GM12878 (cell line): ENCODE measurements around the gene MUC20. TPM values are rescaled to one million over a fixed set of nuclear protein-coding genes. Genes with fewer than 3 reads are reported as not detected.

Experiments used
- ATAC-seq: fragments of 200-7000 bp; cut with Tn5 transposase; 3 replicates; pipeline ENCODE4 v1.9.1; 2020; ENCODE audit warnings: mild to moderate bottlenecking, moderate library complexity
- BruUV-seq: library from RNA; stranded (reverse); fragments of 400-500 nt; replicated peaks from 2 replicates; lab custom pipeline; 2021; lab: Mats Ljungman, UMichigan
- CTCF ChIA-PET: fragments of 300-600 bp; sonication (Branson Sonifier 250); formaldehyde crosslinking; extraction: SDS; loops from one replicate; lab custom pipeline; 2021; ENCODE audit warnings: inconsistent platforms; lab: Yijun Ruan, JAX
- POLR2A ChIA-PET: fragments of 350-600 bp; formaldehyde crosslinking; extraction: SDS; loops from one replicate; lab custom pipeline; 2021; ENCODE audit warnings: inconsistent platforms; lab: Charles Lee
- RAD21 ChIA-PET: fragments of 300-600 bp; sonication (Branson Sonifier 250); formaldehyde crosslinking; loops from one replicate; lab custom pipeline; 2023; ENCODE audit warnings: antibody characterized with exemption; ENCODE audit not compliant: unreplicated experiment; lab: Charles Lee
- SMC1A ChIA-PET: fragments of 300-600 bp; sonication (Branson Sonifier 250); formaldehyde crosslinking; loops from one replicate; lab custom pipeline; 2023; ENCODE audit not compliant: unreplicated experiment, uncharacterized antibody; lab: Charles Lee
- DNase-seq: peaks from one replicate; pipeline ENCODE4 v3.0.0-alpha.2; 2011; ENCODE audit warnings: low read depth, low spot score
- FAIRE-seq: peaks from 3 replicates; lab custom pipeline; 2011; peaks lifted over from hg19 to GRCh38; lab: Jason Lieb, UNC
- H2AFZ ChIP-seq: 2 replicates; pipeline ENCODE4 v1.6.0; 2011; ENCODE audit warnings: low read depth, low read length, control low read depth; ENCODE audit not compliant: control insufficient read depth
- H3K27ac ChIP-seq: 2 replicates; pipeline ENCODE4 v1.5.1; 2011; ENCODE audit warnings: control low read depth; ENCODE audit not compliant: control insufficient read depth, insufficient read depth
- H3K27me3 ChIP-seq, 2 experiments: replicated peaks in 1 of 2; 2 replicates each; pipeline versions ENCODE4 v1.6.0 to v1.6.1; 2011; ENCODE audit warnings: low read length in 1 of 2; ENCODE audit not compliant: control insufficient read depth in 2 of 2, insufficient read depth in 2 of 2
- H3K36me3 ChIP-seq, 2 experiments: 2 replicates each; pipeline ENCODE4 v1.5.1; 2011; ENCODE audit warnings: low read length in 1 of 2; ENCODE audit not compliant: control insufficient read depth in 2 of 2, insufficient read depth in 2 of 2
- H3K4me1 ChIP-seq: 2 replicates; pipeline ENCODE4 v1.6.1; 2011; ENCODE audit warnings: mild to moderate bottlenecking, low read length, moderate library complexity, mixed read lengths; ENCODE audit not compliant: control insufficient read depth, insufficient read depth
- H3K4me2 ChIP-seq: 2 replicates; pipeline ENCODE4 v1.6.0; 2011; ENCODE audit warnings: control low read depth; ENCODE audit not compliant: control insufficient read depth, insufficient read depth
- H3K4me3 ChIP-seq: fragments of 200-600 bp; sonication (generic); 2 replicates; pipeline ENCODE4 v1.5.1; 2016
- H3K79me2 ChIP-seq: 2 replicates; pipeline ENCODE4 v1.6.0; 2011; ENCODE audit warnings: low read length; ENCODE audit not compliant: control insufficient read depth, insufficient read depth
- H3K9ac ChIP-seq: 2 replicates; pipeline ENCODE4 v1.8.0; 2011; ENCODE audit warnings: low read length, control low read depth, mixed read lengths; ENCODE audit not compliant: control insufficient read depth, insufficient read depth
- H3K9me3 ChIP-seq: replicated peaks from 3 replicates; pipeline ENCODE4 v1.5.1; 2011; ENCODE audit warnings: mild to moderate bottlenecking, low read length; ENCODE audit not compliant: control insufficient read depth, insufficient read depth
- H4K20me1 ChIP-seq: 2 replicates; pipeline ENCODE4 v1.6.0; 2011; ENCODE audit not compliant: control insufficient read depth, insufficient read depth
- ATF3 ChIP-seq: IDR thresholded peaks from 2 replicates; pipeline ENCODE4 v1.6.1; 2011; ENCODE audit warnings: low read depth, mild to moderate bottlenecking, low read length, moderate library complexity, borderline replicate concordance; ENCODE audit errors: extremely low read depth
- BCL11A ChIP-seq: IDR thresholded peaks from 2 replicates; pipeline ENCODE4 v1.6.1; 2011; ENCODE audit warnings: low read depth, low read length
- CUX1 ChIP-seq: IDR thresholded peaks from 2 replicates; pipeline ENCODE4 v1.6.1; 2012; ENCODE audit warnings: improper control_type of control experiment, low read depth, low read length; ENCODE audit not compliant: insufficient replicate concordance
- KLF5 ChIP-seq: fragments of 450-650 bp; IDR thresholded peaks from 2 replicates; pipeline ENCODE4 v1.6.1; 2014; ENCODE audit warnings: mild to moderate bottlenecking; ENCODE audit not compliant: partially characterized antibody
- MAX ChIP-seq: IDR thresholded peaks from 2 replicates; pipeline ENCODE4 v1.6.1; 2012; ENCODE audit warnings: low read depth, low read length, improper control_type of control experiment
- MTA3 ChIP-seq: IDR thresholded peaks from 2 replicates; pipeline ENCODE4 v1.6.1; 2012; ENCODE audit warnings: low read length, inconsistent platforms, borderline replicate concordance
- MYB ChIP-seq: fragments of 150-350 bp; IDR thresholded peaks from 2 replicates; pipeline ENCODE4 v1.6.1; 2014; ENCODE audit warnings: mild to moderate bottlenecking, low read depth, low read length, borderline replicate concordance
- NR2C1 ChIP-seq: fragments of 450-650 bp; IDR thresholded peaks from 2 replicates; pipeline ENCODE4 v1.6.1; 2017; ENCODE audit warnings: antibody characterized with exemption, mild to moderate bottlenecking, moderate library complexity
- PAX5 ChIP-seq: IDR thresholded peaks from 2 replicates; pipeline ENCODE4 v1.6.1; 2011; ENCODE audit warnings: low read depth, low read length, borderline replicate concordance
- TCF12 ChIP-seq: IDR thresholded peaks from 2 replicates; pipeline ENCODE4 v1.6.1; 2011; ENCODE audit warnings: low read depth, mild to moderate bottlenecking, low read length
- ZNF207 ChIP-seq: fragments of 450-650 bp; IDR thresholded peaks from 2 replicates; pipeline ENCODE4 v1.6.1; 2014; ENCODE audit warnings: antibody characterized with exemption, mild to moderate bottlenecking, borderline replicate concordance
- WGBS: methylation state at CpG from one replicate; pipeline ENCODE4 v1.1.6; 2016; ENCODE audit warnings: low lambda C conversion rate; ENCODE audit not compliant: insufficient replicate concordance, insufficient coverage; ENCODE audit errors: missing lambda C conversion rate; 5-methylcytosine and 5-hydroxymethylcytosine counted together
- in situ Hi-C: fragments of 300-500 bp; cut with MboI; formaldehyde crosslinking; loops from 9 replicates; pipeline ENCODE4 v1.14.3; 2018; ENCODE audit warnings: mixed read lengths
- intact Hi-C: fragments of 100-400 bp; cut with micrococcal nuclease; formaldehyde crosslinking; loops from one replicate; pipeline ENCODE4 v1.14.2; 2022; ENCODE audit not compliant: unreplicated experiment
- polyA plus RNA-seq, 11 experiments: library from polyadenylated mRNA; depleted of rRNA in 4 of 11; unstranded in 6 of 11; stranded (reverse) in 5 of 11; fragments of >200 nt; fragmentation: Nextera tagmentation in 4 of 11; fragmentation: Illumina TruSeq in 1 of 11; extraction: Ambion mirVana in 4 of 11; extraction: Trizol in 1 of 11; gene quantifications; 1 replicate in 1 of 11; 2 replicates in 10 of 11; pipeline versions ENCODE4 v1.2.1 to v1.2.3, GENCODE V29; 2011 to 2016; ENCODE audit warnings: inconsistent platforms in 2 of 11, missing spikeins in 2 of 11, low read depth in 1 of 11
- total RNA-seq, 4 experiments: library from RNA; depleted of rRNA in 3 of 4; stranded (reverse); fragments of >200 nt in 3 of 4; fragmentation: Illumina TruSeq in 1 of 4; extraction: Trizol in 1 of 4; gene quantifications; 2 replicates each; pipeline versions ENCODE4 v1.2.1 to v1.2.3, GENCODE V29; 2013 to 2021
- TF ChIP-seq, protein P1 (sequence below): IDR thresholded peaks from 2 replicates; pipeline ENCODE4 v1.6.1; 2012; ENCODE audit warnings: mild to moderate bottlenecking, low read depth, low read length

The MUC20 gene
- total and polyA plus RNA-seq, 10 of the 15 experiments (the other 5 are each of a cell fraction or from before 2014, with no cell fraction given) = 0.04 to 0.46 (median 0.17) TPM; not detected in 3

- 35% methylated on average over 18 of the region's 19 CpGs for WGBS
- Histone ChIP-seq H3K4me2 (no peak overlapping the region), H3K27me3 (no peaks in the 10 kb centered on the region; a peak in 3 of 4 replicates), H3K4me1 (no peaks in the 10 kb centered on the region), H3K27ac (no peak overlapping the region), H2AFZ (no peak overlapping the region), H3K9me3 (no peaks in the 10 kb centered on the region), H3K9ac (no peak overlapping the region)
- ChIA-PET SMC1A (no interaction called here), POLR2A (interaction anchor here (0.5 to 0.6 kb wide), 2 partner anchors 581 to 991 kb away, joined by 4 to 6 read pairs; no protein-coding TSS in a partner anchor)
- in situ Hi-C loops = loop anchor here (5.0 to 10.0 kb wide), 2 partner anchors 56 to 78 kb away; partner anchors contain the start of gene MUC4
- ATAC-seq (no peak), DNase-seq (no peak)
- BruUV-seq = no TSS peak
- no peak for TF ChIP-seq BCL11A
- no peak for TF ChIP-seq NR2C1
- TF ChIP-seq MTA3 = no peak
- TF ChIP-seq CUX1 = no peak
- TF ChIP-seq KLF5 = no peak
- TF ChIP-seq, protein P1, sequence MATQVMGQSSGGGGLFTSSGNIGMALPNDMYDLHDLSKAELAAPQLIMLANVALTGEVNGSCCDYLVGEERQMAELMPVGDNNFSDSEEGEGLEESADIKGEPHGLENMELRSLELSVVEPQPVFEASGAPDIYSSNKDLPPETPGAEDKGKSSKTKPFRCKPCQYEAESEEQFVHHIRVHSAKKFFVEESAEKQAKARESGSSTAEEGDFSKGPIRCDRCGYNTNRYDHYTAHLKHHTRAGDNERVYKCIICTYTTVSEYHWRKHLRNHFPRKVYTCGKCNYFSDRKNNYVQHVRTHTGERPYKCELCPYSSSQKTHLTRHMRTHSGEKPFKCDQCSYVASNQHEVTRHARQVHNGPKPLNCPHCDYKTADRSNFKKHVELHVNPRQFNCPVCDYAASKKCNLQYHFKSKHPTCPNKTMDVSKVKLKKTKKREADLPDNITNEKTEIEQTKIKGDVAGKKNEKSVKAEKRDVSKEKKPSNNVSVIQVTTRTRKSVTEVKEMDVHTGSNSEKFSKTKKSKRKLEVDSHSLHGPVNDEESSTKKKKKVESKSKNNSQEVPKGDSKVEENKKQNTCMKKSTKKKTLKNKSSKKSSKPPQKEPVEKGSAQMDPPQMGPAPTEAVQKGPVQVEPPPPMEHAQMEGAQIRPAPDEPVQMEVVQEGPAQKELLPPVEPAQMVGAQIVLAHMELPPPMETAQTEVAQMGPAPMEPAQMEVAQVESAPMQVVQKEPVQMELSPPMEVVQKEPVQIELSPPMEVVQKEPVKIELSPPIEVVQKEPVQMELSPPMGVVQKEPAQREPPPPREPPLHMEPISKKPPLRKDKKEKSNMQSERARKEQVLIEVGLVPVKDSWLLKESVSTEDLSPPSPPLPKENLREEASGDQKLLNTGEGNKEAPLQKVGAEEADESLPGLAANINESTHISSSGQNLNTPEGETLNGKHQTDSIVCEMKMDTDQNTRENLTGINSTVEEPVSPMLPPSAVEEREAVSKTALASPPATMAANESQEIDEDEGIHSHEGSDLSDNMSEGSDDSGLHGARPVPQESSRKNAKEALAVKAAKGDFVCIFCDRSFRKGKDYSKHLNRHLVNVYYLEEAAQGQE = no peak
- no peak for TF ChIP-seq PAX5
- no peak for TF ChIP-seq ZNF207
- no peak for TF ChIP-seq MYB
- no peak for TF ChIP-seq ATF3
- TF ChIP-seq MAX = no peak
- no peak for TF ChIP-seq TCF12
- TF ChIP-seq, all 136 proteins: peak for 0
- CTCF ChIA-PET = no interaction called here
- Histone ChIP-seq H3K4me3 (no peak overlapping the region), H3K79me2 (no peaks in the 10 kb centered on the region), H3K36me3 (no peaks in the 10 kb centered on the region), H4K20me1 (no peaks in the 10 kb centered on the region)
- FAIRE-seq = no peak
- RAD21 ChIA-PET = no interaction called here
- intact Hi-C loops = no loop called here
Measured at GRCh38 chr3:195758721-195759353, 38.1 kb downstream of the MUC20 start.
